ENCODE results near the gene NUAK2.

DNA sequence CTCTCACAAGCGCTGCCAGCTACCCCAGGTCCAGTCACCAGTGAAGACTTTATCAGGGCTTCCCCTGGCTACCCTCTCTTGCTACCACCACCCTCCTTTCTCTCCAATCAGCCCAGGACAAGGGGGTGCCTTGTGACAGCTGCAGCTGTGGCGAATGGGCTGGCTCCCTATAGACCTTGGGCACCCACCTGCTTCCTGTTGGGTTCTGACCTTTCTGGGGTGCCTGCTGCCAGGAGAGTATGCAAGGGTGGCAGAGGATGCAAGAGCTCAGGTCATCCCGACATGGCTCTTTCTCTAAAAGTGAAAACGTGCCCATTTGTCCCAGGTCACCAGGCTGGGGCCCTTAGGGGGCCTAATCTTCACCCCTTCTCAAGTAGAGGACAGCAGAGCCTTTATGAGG, 28.6 kb upstream of the NUAK2 start:
- no peak for TF ChIP-seq REST (IDR thresholded peaks at IDR 0.05; ENCODE audit: borderline replicate concordance)
- TF ChIP-seq, protein P1, sequence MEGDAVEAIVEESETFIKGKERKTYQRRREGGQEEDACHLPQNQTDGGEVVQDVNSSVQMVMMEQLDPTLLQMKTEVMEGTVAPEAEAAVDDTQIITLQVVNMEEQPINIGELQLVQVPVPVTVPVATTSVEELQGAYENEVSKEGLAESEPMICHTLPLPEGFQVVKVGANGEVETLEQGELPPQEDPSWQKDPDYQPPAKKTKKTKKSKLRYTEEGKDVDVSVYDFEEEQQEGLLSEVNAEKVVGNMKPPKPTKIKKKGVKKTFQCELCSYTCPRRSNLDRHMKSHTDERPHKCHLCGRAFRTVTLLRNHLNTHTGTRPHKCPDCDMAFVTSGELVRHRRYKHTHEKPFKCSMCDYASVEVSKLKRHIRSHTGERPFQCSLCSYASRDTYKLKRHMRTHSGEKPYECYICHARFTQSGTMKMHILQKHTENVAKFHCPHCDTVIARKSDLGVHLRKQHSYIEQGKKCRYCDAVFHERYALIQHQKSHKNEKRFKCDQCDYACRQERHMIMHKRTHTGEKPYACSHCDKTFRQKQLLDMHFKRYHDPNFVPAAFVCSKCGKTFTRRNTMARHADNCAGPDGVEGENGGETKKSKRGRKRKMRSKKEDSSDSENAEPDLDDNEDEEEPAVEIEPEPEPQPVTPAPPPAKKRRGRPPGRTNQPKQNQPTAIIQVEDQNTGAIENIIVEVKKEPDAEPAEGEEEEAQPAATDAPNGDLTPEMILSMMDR (IDR thresholded peaks at IDR 0.05; ENCODE audit: poor library complexity, severe bottlenecking), result no peak
- no peak for TF ChIP-seq SMC3 (conservative IDR thresholded peaks at IDR 0.05; ENCODE audit: poor library complexity)
- no peak for TF ChIP-seq POLR2AphosphoS5 (IDR thresholded peaks at IDR 0.05)
- TF ChIP-seq TAF1 (IDR thresholded peaks at IDR 0.05; ENCODE audit: low read depth), result no peak
- no peak for TF ChIP-seq RAD21 (conservative IDR thresholded peaks at IDR 0.05)
